Neural crest cell (in vitro differentiated cells): ENCODE data around the gene BPIFB3. TPM values are rescaled to one million over a fixed set of nuclear protein-coding genes. Genes with fewer than 3 reads are reported as not detected.

Source experiments
- DNase-seq: peaks from one replicate; pipeline ENCODE4 v3.0.0; 2021; ENCODE audit warnings: low read depth, mixed read lengths, low spot score
- H3K27ac Mint-ChIP-seq: one replicate; pipeline ENCODE4 v1.8.0; 2021; ENCODE audit warnings: mild to moderate bottlenecking, mixed read lengths; ENCODE audit not compliant: unreplicated experiment
- H3K27me3 Mint-ChIP-seq: 2 replicates; pipeline ENCODE4 v1.8.0; 2021; ENCODE audit warnings: low read depth, mild to moderate bottlenecking, mixed read lengths
- H3K36me3 Mint-ChIP-seq: 2 replicates; pipeline ENCODE4 v1.8.0; 2021; ENCODE audit warnings: low read depth, mild to moderate bottlenecking, mixed read lengths
- H3K4me1 Mint-ChIP-seq: 2 replicates; pipeline ENCODE4 v1.8.0; 2021; ENCODE audit warnings: mixed read lengths
- H3K4me3 Mint-ChIP-seq: one replicate; pipeline ENCODE4 v1.8.0; 2021; ENCODE audit warnings: mild to moderate bottlenecking, mixed read lengths
- H3K9me3 Mint-ChIP-seq: 2 replicates; pipeline ENCODE4 v1.8.0; 2021; ENCODE audit warnings: mixed read lengths
- total RNA-seq: library from RNA; stranded (reverse); gene quantifications from 2 replicates; pipeline ENCODE4 v1.2.1, GENCODE V29; 2021
- TF ChIP-seq, protein P1 (sequence below): fragments of 200-600 bp; sonication (generic); conservative IDR thresholded peaks from 2 replicates; pipeline ENCODE4 v1.5.0; 2021; ENCODE audit warnings: antibody characterized with exemption, mild to moderate bottlenecking

BPIFB3 gene
- total RNA-seq, 1 donor from 2014 or later: not detected

GRCh38 chr20:33026779-33027759, 26.6 kb upstream of the BPIFB3 start:
- Mint-ChIP-seq H3K27ac (no peak overlapping the region), H3K4me1 (no peaks in the 10 kb centered on the region), H3K9me3 (no peaks in the 10 kb centered on the region), H3K4me3 (no peak overlapping the region), H3K27me3 (peaks cover 3% of the 10 kb centered on the region), H3K36me3 (no peaks in the 10 kb centered on the region)
- TF ChIP-seq, protein P1, sequence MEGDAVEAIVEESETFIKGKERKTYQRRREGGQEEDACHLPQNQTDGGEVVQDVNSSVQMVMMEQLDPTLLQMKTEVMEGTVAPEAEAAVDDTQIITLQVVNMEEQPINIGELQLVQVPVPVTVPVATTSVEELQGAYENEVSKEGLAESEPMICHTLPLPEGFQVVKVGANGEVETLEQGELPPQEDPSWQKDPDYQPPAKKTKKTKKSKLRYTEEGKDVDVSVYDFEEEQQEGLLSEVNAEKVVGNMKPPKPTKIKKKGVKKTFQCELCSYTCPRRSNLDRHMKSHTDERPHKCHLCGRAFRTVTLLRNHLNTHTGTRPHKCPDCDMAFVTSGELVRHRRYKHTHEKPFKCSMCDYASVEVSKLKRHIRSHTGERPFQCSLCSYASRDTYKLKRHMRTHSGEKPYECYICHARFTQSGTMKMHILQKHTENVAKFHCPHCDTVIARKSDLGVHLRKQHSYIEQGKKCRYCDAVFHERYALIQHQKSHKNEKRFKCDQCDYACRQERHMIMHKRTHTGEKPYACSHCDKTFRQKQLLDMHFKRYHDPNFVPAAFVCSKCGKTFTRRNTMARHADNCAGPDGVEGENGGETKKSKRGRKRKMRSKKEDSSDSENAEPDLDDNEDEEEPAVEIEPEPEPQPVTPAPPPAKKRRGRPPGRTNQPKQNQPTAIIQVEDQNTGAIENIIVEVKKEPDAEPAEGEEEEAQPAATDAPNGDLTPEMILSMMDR: no peak
- DNase-seq: no peak

DNA sequence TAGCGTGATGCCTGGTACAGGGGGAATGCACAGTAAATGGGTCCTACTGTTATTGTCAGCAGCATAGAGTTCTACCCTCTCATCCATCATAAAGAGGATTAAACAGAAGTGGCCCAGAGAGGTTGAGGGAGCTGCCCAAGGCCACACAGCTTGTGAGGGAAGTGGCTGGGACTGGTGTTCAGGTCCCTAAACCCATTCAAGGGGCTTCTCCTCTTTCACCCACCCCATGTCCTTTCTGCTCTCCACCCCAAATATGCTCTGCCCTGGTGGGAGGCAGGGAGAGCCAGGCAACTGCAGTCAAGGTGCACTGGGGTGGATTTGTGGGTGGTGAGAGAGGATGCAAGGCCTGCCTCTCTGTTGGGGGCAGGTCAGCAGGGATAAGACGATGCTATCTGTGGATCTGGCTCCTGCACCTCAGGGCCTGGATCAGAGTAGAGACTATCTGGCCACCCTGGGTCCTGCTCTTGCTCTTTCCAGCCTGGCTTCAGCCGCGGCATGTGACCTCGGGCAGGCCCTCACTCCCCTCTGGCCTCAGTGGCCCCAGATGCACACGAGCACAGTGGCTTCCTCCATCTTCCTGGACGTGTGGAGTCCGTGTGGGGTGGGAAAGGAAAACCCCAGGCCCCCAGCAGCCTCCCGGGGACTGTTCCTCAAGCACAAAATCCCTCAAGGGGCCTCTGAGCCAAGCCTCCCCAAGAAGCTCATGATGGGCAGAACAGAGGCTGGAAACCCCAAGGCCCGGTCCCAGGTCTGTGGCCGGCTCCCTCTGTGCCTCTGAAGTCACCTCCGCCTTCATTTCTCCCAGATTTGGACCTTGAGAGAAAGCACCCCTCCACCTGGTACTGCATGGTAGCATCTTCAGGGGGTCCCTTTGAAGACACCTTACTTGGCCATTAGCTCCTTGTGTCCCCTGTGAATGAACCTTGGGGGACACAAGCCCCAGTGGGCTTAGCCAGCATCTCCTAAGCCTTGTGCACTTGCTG, 25.6 kb upstream of the BPIFB3 start:
- no peaks in the 10 kb centered on the region for H3K9me3 Mint-ChIP-seq
- no peaks in the 10 kb centered on the region for H3K4me1 Mint-ChIP-seq
- H3K36me3 Mint-ChIP-seq: no peaks in the 10 kb centered on the region
- peaks cover 8% of the 10 kb centered on the region for H3K27me3 Mint-ChIP-seq
- no peak overlapping the region for H3K27ac Mint-ChIP-seq
- TF ChIP-seq, protein P1: no peak
- DNase-seq: no peak
- H3K4me3 Mint-ChIP-seq: no peak overlapping the region

- no peak for DNase-seq
- TF ChIP-seq, protein P1: no peak
- H3K36me3 Mint-ChIP-seq: no peaks in the 10 kb centered on the region
- no peak overlapping the region for H3K27ac Mint-ChIP-seq
- H3K4me1 Mint-ChIP-seq: no peaks in the 10 kb centered on the region
- H3K4me3 Mint-ChIP-seq: no peak overlapping the region
- peaks cover 8% of the 10 kb centered on the region for H3K27me3 Mint-ChIP-seq
- H3K9me3 Mint-ChIP-seq: no peaks in the 10 kb centered on the region
Measured at GRCh38 chr20:33028875-33029274, 24.8 kb upstream of the BPIFB3 start.

DNA sequence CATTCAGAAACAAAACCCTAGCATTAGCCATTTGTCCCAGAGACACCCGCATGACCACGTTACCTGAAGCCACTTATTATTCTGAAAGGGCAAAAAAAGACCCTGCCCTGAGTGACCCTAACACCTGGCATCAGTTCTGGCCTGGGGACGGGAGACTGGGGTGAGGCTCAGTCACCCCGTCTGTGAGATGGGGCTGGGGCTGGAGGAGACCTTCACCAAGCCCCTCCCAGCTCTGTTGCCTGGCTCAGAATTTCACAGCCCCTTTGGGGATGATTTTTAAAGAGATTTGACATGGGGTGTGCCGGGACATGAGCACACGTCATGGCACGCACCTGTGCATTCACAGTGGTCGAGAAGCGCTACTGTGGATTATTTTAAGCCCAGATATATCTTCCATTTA, 23.6 kb upstream of the BPIFB3 start:
- Mint-ChIP-seq H3K9me3 (no peaks in the 10 kb centered on the region), H3K4me1 (no peaks in the 10 kb centered on the region), H3K27me3 (peaks cover 8% of the 10 kb centered on the region), H3K4me3 (no peak overlapping the region), H3K36me3 (no peaks in the 10 kb centered on the region), H3K27ac (no peak overlapping the region)
- TF ChIP-seq, protein P1: no peak
- no peak for DNase-seq

DNA sequence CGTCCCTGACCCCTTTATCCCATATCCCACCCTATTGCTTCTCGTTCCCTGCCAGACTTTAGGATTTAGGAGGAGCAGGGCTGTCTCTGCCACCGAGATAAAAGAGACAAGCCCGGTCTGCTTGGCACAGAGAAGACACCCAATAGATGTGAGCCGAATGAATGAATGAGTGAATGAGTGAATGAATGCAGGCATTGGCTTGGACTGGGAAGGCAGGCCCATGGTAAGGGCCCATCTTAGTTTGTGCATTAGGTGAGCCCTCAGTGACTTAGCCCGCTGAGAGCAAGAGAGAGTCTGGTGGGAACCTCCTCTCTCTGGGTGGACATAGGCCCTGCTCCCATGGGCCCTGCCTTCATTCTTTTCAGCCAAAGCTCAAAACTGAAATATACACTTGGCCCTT, 23.1 kb upstream of the BPIFB3 start:
- H3K9me3 Mint-ChIP-seq: no peaks in the 10 kb centered on the region
- no peak for DNase-seq
- no peak overlapping the region for H3K4me3 Mint-ChIP-seq
- H3K27ac Mint-ChIP-seq: no peak overlapping the region
- TF ChIP-seq, protein P1: no peak
- H3K36me3 Mint-ChIP-seq: no peaks in the 10 kb centered on the region
- H3K4me1 Mint-ChIP-seq: no peaks in the 10 kb centered on the region
- H3K27me3 Mint-ChIP-seq: peaks cover 8% of the 10 kb centered on the region
